ENCODE data around the gene KCNMB3.

Gene KCNMB3

GRCh38 chr3:179272385-179272784 is 21.5 kb upstream of the KCNMB3 start:
- Histone ChIP-seq H2AK5ac (ENCODE audit: low read length, severe bottlenecking) (no peak overlapping the region), H2BK5ac (ENCODE audit: low read depth, low read length, poor library complexity, severe bottlenecking) (no peak overlapping the region), H3K36me3 (ENCODE audit: control insufficient read depth in 1 of 2, insufficient read depth in 2 of 2, low read depth in 1 of 2, low read length in 2 of 2) (no peaks in the 10 kb centered on the region), H2BK12ac (ENCODE audit: low read length in 2 of 2) (no peak overlapping the region), H3K4ac (ENCODE audit: low read depth in 1 of 2, low read length in 2 of 2) (no peak overlapping the region), H3K4me3 (ENCODE audit: insufficient read depth in 1 of 2, low read depth in 1 of 2, low read length in 2 of 2) (no peak overlapping the region), H3K9me3 (ENCODE audit: control insufficient read depth, low read length) (no peaks in the 10 kb centered on the region), H4K8ac (ENCODE audit: low read length) (no peak overlapping the region), H3K27ac (ENCODE audit: low read length, poor library complexity, severe bottlenecking) (no peak overlapping the region), H3K4me1 (ENCODE audit: control insufficient read depth, insufficient read depth, low read depth, low read length) (no peaks in the 10 kb centered on the region), H3K18ac (ENCODE audit: low read depth in 1 of 2, low read length in 2 of 2) (no peak overlapping the region), H2BK15ac (ENCODE audit: low read depth, poor library complexity, severe bottlenecking) (no peak overlapping the region), H3K23ac (ENCODE audit: low read length in 2 of 2) (no peak overlapping the region), H3K79me1 (replicated peaks; ENCODE audit: low read length, poor library complexity, severe bottlenecking) (no peaks in the 10 kb centered on the region), H4K91ac (ENCODE audit: low read length) (no peak overlapping the region), H3K4me2 (ENCODE audit: low read length, poor library complexity, severe bottlenecking) (no peak overlapping the region), H2AFZ (ENCODE audit: low read depth, low read length) (no peak overlapping the region), H3K9ac (ENCODE audit: low read length) (no peak overlapping the region), H3K27me3 (ENCODE audit: control insufficient read depth in 1 of 2, insufficient read depth in 1 of 2, low read length in 2 of 2) (no peaks in the 10 kb centered on the region), H2BK120ac (ENCODE audit: low read depth, low read length) (no peak overlapping the region), H3K14ac (ENCODE audit: low read length in 2 of 2) (no peak overlapping the region)
- 100% methylated on average over 2 of the region's 3 CpGs for WGBS
- no peak for DNase-seq

- no peak overlapping the region for H4K8ac ChIP-seq (ENCODE audit: low read length)
- H3K4me1 ChIP-seq (ENCODE audit: control insufficient read depth, insufficient read depth, low read depth, low read length): no peaks in the 10 kb centered on the region
- no peak overlapping the region for H2AK5ac ChIP-seq (ENCODE audit: low read length, severe bottlenecking)
- H3K9ac ChIP-seq (ENCODE audit: low read length): no peak overlapping the region
- no peak overlapping the region for H3K14ac ChIP-seq (ENCODE audit: low read length in 2 of 2)
- no peaks in the 10 kb centered on the region for H3K9me3 ChIP-seq (ENCODE audit: control insufficient read depth, low read length)
- H3K27ac ChIP-seq (ENCODE audit: low read length, poor library complexity, severe bottlenecking): no peak overlapping the region
- no peak overlapping the region for H3K23ac ChIP-seq (ENCODE audit: low read length in 2 of 2)
- H2BK120ac ChIP-seq (ENCODE audit: low read depth, low read length): no peak overlapping the region
- peaks cover 0 to 7% of the 10 kb centered on the region in 2 experiments for H3K27me3 ChIP-seq (ENCODE audit: control insufficient read depth in 1 of 2, insufficient read depth in 1 of 2, low read length in 2 of 2)
- H3K4ac ChIP-seq (ENCODE audit: low read depth in 1 of 2, low read length in 2 of 2): no peak overlapping the region
- no peak overlapping the region for H2AFZ ChIP-seq (ENCODE audit: low read depth, low read length)
- no peak overlapping the region for H3K18ac ChIP-seq (ENCODE audit: low read depth in 1 of 2, low read length in 2 of 2)
- H3K36me3 ChIP-seq (ENCODE audit: control insufficient read depth in 1 of 2, insufficient read depth in 2 of 2, low read depth in 1 of 2, low read length in 2 of 2): no peaks in the 10 kb centered on the region
- WGBS: 89% methylated on average over 1 of the region's 4 CpGs
- H2BK12ac ChIP-seq (ENCODE audit: low read length in 2 of 2): no peak overlapping the region
- no peak overlapping the region for H3K4me2 ChIP-seq (ENCODE audit: low read length, poor library complexity, severe bottlenecking)
- H2BK5ac ChIP-seq (ENCODE audit: low read depth, low read length, poor library complexity, severe bottlenecking): no peak overlapping the region
- no peak overlapping the region for H4K91ac ChIP-seq (ENCODE audit: low read length)
- no peak for DNase-seq
- no peak overlapping the region for H3K4me3 ChIP-seq (ENCODE audit: insufficient read depth in 1 of 2, low read depth in 1 of 2, low read length in 2 of 2)
- H3K79me1 ChIP-seq (replicated peaks; ENCODE audit: low read length, poor library complexity, severe bottlenecking): no peaks in the 10 kb centered on the region
- H2BK15ac ChIP-seq (ENCODE audit: low read depth, poor library complexity, severe bottlenecking): no peak overlapping the region
These were observed 18.3 kb upstream of the KCNMB3 start for GRCh38 chr3:179269152-179269707.

GRCh38 chr3:179268400-179269051 is 17.6 kb upstream of the KCNMB3 start:
- Histone ChIP-seq H3K18ac (ENCODE audit: low read depth in 1 of 2, low read length in 2 of 2) (no peak overlapping the region), H2BK15ac (ENCODE audit: low read depth, poor library complexity, severe bottlenecking) (no peak overlapping the region), H3K4ac (ENCODE audit: low read depth in 1 of 2, low read length in 2 of 2) (no peak overlapping the region), H2AFZ (ENCODE audit: low read depth, low read length) (no peak overlapping the region), H3K27me3 (ENCODE audit: control insufficient read depth in 1 of 2, insufficient read depth in 1 of 2, low read length in 2 of 2) (peaks cover 0 to 7% of the 10 kb centered on the region in 2 experiments), H4K91ac (ENCODE audit: low read length) (no peak overlapping the region), H3K27ac (ENCODE audit: low read length, poor library complexity, severe bottlenecking) (no peak overlapping the region), H2BK12ac (ENCODE audit: low read length in 2 of 2) (no peak overlapping the region), H3K36me3 (ENCODE audit: control insufficient read depth in 1 of 2, insufficient read depth in 2 of 2, low read depth in 1 of 2, low read length in 2 of 2) (no peaks in the 10 kb centered on the region), H2AK5ac (ENCODE audit: low read length, severe bottlenecking) (no peak overlapping the region), H3K9me3 (ENCODE audit: control insufficient read depth, low read length) (no peaks in the 10 kb centered on the region), H3K4me2 (ENCODE audit: low read length, poor library complexity, severe bottlenecking) (no peak overlapping the region), H3K4me1 (ENCODE audit: control insufficient read depth, insufficient read depth, low read depth, low read length) (no peaks in the 10 kb centered on the region), H3K4me3 (ENCODE audit: insufficient read depth in 1 of 2, low read depth in 1 of 2, low read length in 2 of 2) (no peak overlapping the region), H3K23ac (ENCODE audit: low read length in 2 of 2) (no peak overlapping the region), H4K8ac (ENCODE audit: low read length) (peak overlapping the region; percentile 81), H3K14ac (ENCODE audit: low read length in 2 of 2) (no peak overlapping the region), H3K79me1 (replicated peaks; ENCODE audit: low read length, poor library complexity, severe bottlenecking) (no peaks in the 10 kb centered on the region), H2BK5ac (ENCODE audit: low read depth, low read length, poor library complexity, severe bottlenecking) (no peak overlapping the region), H2BK120ac (ENCODE audit: low read depth, low read length) (no peak overlapping the region), H3K9ac (ENCODE audit: low read length) (no peak overlapping the region)
- 51% methylated on average over 3 of the region's 4 CpGs for WGBS
- no peak for DNase-seq

GRCh38 chr3:179266701-179267211 is 15.8 kb upstream of the KCNMB3 start:
- Histone ChIP-seq H3K9ac (ENCODE audit: low read length) (no peak overlapping the region), H2BK15ac (ENCODE audit: low read depth, poor library complexity, severe bottlenecking) (no peak overlapping the region), H3K23ac (ENCODE audit: low read length in 2 of 2) (no peak overlapping the region), H3K27me3 (ENCODE audit: control insufficient read depth in 1 of 2, insufficient read depth in 1 of 2, low read length in 2 of 2) (peaks cover 0 to 7% of the 10 kb centered on the region in 2 experiments), H4K8ac (ENCODE audit: low read length) (no peak overlapping the region), H4K91ac (ENCODE audit: low read length) (no peak overlapping the region), H3K36me3 (ENCODE audit: control insufficient read depth in 1 of 2, insufficient read depth in 2 of 2, low read depth in 1 of 2, low read length in 2 of 2) (no peaks in the 10 kb centered on the region), H3K9me3 (ENCODE audit: control insufficient read depth, low read length) (no peaks in the 10 kb centered on the region), H3K27ac (ENCODE audit: low read length, poor library complexity, severe bottlenecking) (no peak overlapping the region), H3K4me1 (ENCODE audit: control insufficient read depth, insufficient read depth, low read depth, low read length) (no peaks in the 10 kb centered on the region), H3K4ac (ENCODE audit: low read depth in 1 of 2, low read length in 2 of 2) (no peak overlapping the region), H3K4me3 (ENCODE audit: insufficient read depth in 1 of 2, low read depth in 1 of 2, low read length in 2 of 2) (no peak overlapping the region), H2BK5ac (ENCODE audit: low read depth, low read length, poor library complexity, severe bottlenecking) (no peak overlapping the region), H2BK120ac (ENCODE audit: low read depth, low read length) (no peak overlapping the region), H3K18ac (ENCODE audit: low read depth in 1 of 2, low read length in 2 of 2) (no peak overlapping the region), H3K4me2 (ENCODE audit: low read length, poor library complexity, severe bottlenecking) (no peak overlapping the region), H2AK5ac (ENCODE audit: low read length, severe bottlenecking) (no peak overlapping the region), H2BK12ac (ENCODE audit: low read length in 2 of 2) (no peak overlapping the region), H2AFZ (ENCODE audit: low read depth, low read length) (no peak overlapping the region), H3K79me1 (replicated peaks; ENCODE audit: low read length, poor library complexity, severe bottlenecking) (no peaks in the 10 kb centered on the region), H3K14ac (ENCODE audit: low read length in 2 of 2) (no peak overlapping the region)
- DNase-seq: no peak
- 89% methylated on average over 21 of the region's 21 CpGs for WGBS

Data from mesenchymal stem cell (in vitro differentiated cells and primary cell).